Muscle layer of colon (tissue), 2 donors: ENCODE results near the gene WBP2NL.

Experiments used
- H3K27ac ChIP-seq: one replicate; pipeline ENCODE4 v1.7.0; 2013; ENCODE audit warnings: low read depth, mild to moderate bottlenecking, low read length, moderate library complexity
- H3K27me3 ChIP-seq, 2 donors: one replicate each; pipeline ENCODE4 v1.7.0; 2013; ENCODE audit warnings: low read length in 2 of 2, mild to moderate bottlenecking in 2 of 2; ENCODE audit not compliant: insufficient read depth in 2 of 2, control insufficient read depth in 1 of 2
- H3K36me3 ChIP-seq: one replicate; pipeline ENCODE4 v1.7.0; 2013; ENCODE audit warnings: mild to moderate bottlenecking, low read length; ENCODE audit not compliant: insufficient read depth
- H3K4me1 ChIP-seq: one replicate; pipeline ENCODE4 v1.7.0; 2013; ENCODE audit warnings: mild to moderate bottlenecking, low read length; ENCODE audit not compliant: insufficient read depth
- H3K4me3 ChIP-seq, 2 donors: one replicate each; pipeline ENCODE4 v1.7.0; 2013; ENCODE audit warnings: low read length in 2 of 2, low read depth in 1 of 2, mild to moderate bottlenecking in 1 of 2, moderate library complexity in 1 of 2
- H3K9ac ChIP-seq: one replicate; pipeline ENCODE4 v1.7.0; 2013; ENCODE audit warnings: low read length
- H3K9me3 ChIP-seq: one replicate; pipeline ENCODE4 v1.7.0; 2013; ENCODE audit warnings: mild to moderate bottlenecking, low read length
- donor health status: abdominal sarcoma.
- donor health status: Adenocarcinoma of cecum.

Gene WBP2NL

GRCh38 chr22:41982865-41983264 is 15.7 kb upstream of the WBP2NL start:
- Histone ChIP-seq H3K27ac (no peak overlapping the region), H3K4me3 (no peak overlapping the region), H3K4me1 (no peaks in the 10 kb centered on the region), H3K27me3 (peaks cover 0 to 4% of the 10 kb centered on the region in 2 donors), H3K9me3 (no peaks in the 10 kb centered on the region), H3K9ac (no peak overlapping the region), H3K36me3 (no peaks in the 10 kb centered on the region)

GRCh38 chr22:41983513-41984405 is 14.8 kb upstream of the WBP2NL start:
- H3K27ac ChIP-seq = no peak overlapping the region
- H3K9me3 ChIP-seq = no peaks in the 10 kb centered on the region
- no peaks in the 10 kb centered on the region for H3K27me3 ChIP-seq
- no peaks in the 10 kb centered on the region for H3K4me1 ChIP-seq
- no peaks in the 10 kb centered on the region for H3K36me3 ChIP-seq
- no peak overlapping the region for H3K4me3 ChIP-seq
- no peak overlapping the region for H3K9ac ChIP-seq

- no peaks in the 10 kb centered on the region for H3K27me3 ChIP-seq
- H3K9ac ChIP-seq = no peak overlapping the region
- no peaks in the 10 kb centered on the region for H3K4me1 ChIP-seq
These were observed 11.3 kb upstream of the WBP2NL start for GRCh38 chr22:41987276-41987675.

GRCh38 chr22:41989246-41989645 is 9.3 kb upstream of the WBP2NL start:
- H3K4me3 ChIP-seq = no peak overlapping the region
- H3K9me3 ChIP-seq = no peaks in the 10 kb centered on the region
- no peaks in the 10 kb centered on the region for H3K4me1 ChIP-seq
- H3K9ac ChIP-seq = no peak overlapping the region
- no peaks in the 10 kb centered on the region for H3K36me3 ChIP-seq
- no peaks in the 10 kb centered on the region for H3K27me3 ChIP-seq
- H3K27ac ChIP-seq = no peak overlapping the region

More at GRCh38 chr22:41987276-41987675, 11.3 kb upstream of the WBP2NL start:
- no peaks in the 10 kb centered on the region for H3K9me3 ChIP-seq
- H3K36me3 ChIP-seq = no peaks in the 10 kb centered on the region
- no peak overlapping the region for H3K27ac ChIP-seq
- H3K4me3 ChIP-seq = no peak overlapping the region

- Histone ChIP-seq H3K4me3 (no peak overlapping the region), H3K9me3 (no peaks in the 10 kb centered on the region), H3K4me1 (no peaks in the 10 kb centered on the region), H3K27ac (no peak overlapping the region), H3K27me3 (no peaks in the 10 kb centered on the region), H3K36me3 (no peaks in the 10 kb centered on the region), H3K9ac (no peak overlapping the region)
These were observed 7.5 kb upstream of the WBP2NL start for GRCh38 chr22:41991111-41991510.

GRCh38 chr22:41992496-41992895 is 6.1 kb upstream of the WBP2NL start:
- Histone ChIP-seq H3K27ac (no peak overlapping the region), H3K9ac (no peak overlapping the region), H3K27me3 (no peaks in the 10 kb centered on the region), H3K4me1 (no peaks in the 10 kb centered on the region), H3K4me3 (no peak overlapping the region), H3K9me3 (no peaks in the 10 kb centered on the region), H3K36me3 (no peaks in the 10 kb centered on the region)

GRCh38 chr22:41995211-41995610 is 3.4 kb upstream of the WBP2NL start:
- H3K9me3 ChIP-seq = no peaks in the 10 kb centered on the region
- no peaks in the 10 kb centered on the region for H3K4me1 ChIP-seq
- H3K4me3 ChIP-seq = no peak overlapping the region
- H3K36me3 ChIP-seq = no peaks in the 10 kb centered on the region
- H3K27me3 ChIP-seq = no peaks in the 10 kb centered on the region
- no peak overlapping the region for H3K27ac ChIP-seq
- no peak overlapping the region for H3K9ac ChIP-seq

- Histone ChIP-seq H3K27me3 (no peaks in the 10 kb centered on the region), H3K4me3 (no peak overlapping the region), H3K4me1 (no peaks in the 10 kb centered on the region), H3K9ac (no peak overlapping the region), H3K9me3 (no peaks in the 10 kb centered on the region), H3K36me3 (no peaks in the 10 kb centered on the region), H3K27ac (no peak overlapping the region)
These were observed 1.8 kb upstream of the WBP2NL start for GRCh38 chr22:41996826-41997225.

- Histone ChIP-seq H3K27ac (no peak overlapping the region), H3K4me1 (no peaks in the 10 kb centered on the region), H3K9me3 (no peaks in the 10 kb centered on the region), H3K27me3 (no peaks in the 10 kb centered on the region), H3K4me3 (no peak overlapping the region), H3K36me3 (no peaks in the 10 kb centered on the region), H3K9ac (no peak overlapping the region)
These were observed 1.9 kb downstream of the WBP2NL start for GRCh38 chr22:42000466-42000865.

- Histone ChIP-seq H3K9ac (no peak overlapping the region), H3K27ac (no peak overlapping the region), H3K9me3 (no peaks in the 10 kb centered on the region), H3K4me3 (no peak overlapping the region), H3K4me1 (no peaks in the 10 kb centered on the region), H3K27me3 (no peaks in the 10 kb centered on the region), H3K36me3 (no peaks in the 10 kb centered on the region)
These were observed 2.5 kb downstream of the WBP2NL start for GRCh38 chr22:42001121-42001520.

- no peak overlapping the region for H3K27ac ChIP-seq
- no peaks in the 10 kb centered on the region for H3K27me3 ChIP-seq
- H3K9ac ChIP-seq = no peak overlapping the region
- H3K4me1 ChIP-seq = no peaks in the 10 kb centered on the region
- no peaks in the 10 kb centered on the region for H3K36me3 ChIP-seq
- H3K4me3 ChIP-seq = no peak overlapping the region
- no peaks in the 10 kb centered on the region for H3K9me3 ChIP-seq
These were observed 3.1 kb downstream of the WBP2NL start for GRCh38 chr22:42001706-42002105.

- Histone ChIP-seq H3K4me3 (no peak overlapping the region), H3K9me3 (peaks cover 5% of the 10 kb centered on the region), H3K27me3 (no peaks in the 10 kb centered on the region), H3K9ac (no peak overlapping the region), H3K36me3 (no peaks in the 10 kb centered on the region), H3K27ac (no peak overlapping the region), H3K4me1 (no peaks in the 10 kb centered on the region)
These were observed 9.3 kb downstream of the WBP2NL start for GRCh38 chr22:42007922-42008321.
